Nasal cavity respiratory epithelium epithelial cell of viscerocranial mucosa (primary cell): ENCODE results near the gene PCDHA12. TPM values are rescaled to one million over a fixed set of nuclear protein-coding genes. Genes with fewer than 3 reads are reported as not detected.

Experiments
- total RNA-seq: library from RNA; depleted of rRNA; stranded (reverse); fragments of >200 nt; gene quantifications from 2 replicates; pipeline ENCODE4 v1.2.3, GENCODE V29; 2014

Gene PCDHA12
- total RNA-seq: under 0.01 and 3.8 TPM in 2 replicates

GRCh38 chr5:140875085-140876065 lies at the start of gene PCDHA12:
PCDHA12 (plus strand) TSS chr5:140875308; CDS start chr5:140875473, 165 bp downstream.

GRCh38 chr5:140827704-140828361 lies 47.3 kb upstream of the PCDHA12 start, which contains the start of gene PCDHA6:
PCDHA6 (plus strand) TSS chr5:140827960; CDS start chr5:140828092, 132 bp downstream.

GRCh38 chr5:140833993-140834392 lies 41.1 kb upstream of the PCDHA12 start, which contains the start of gene PCDHA7:
PCDHA7 (plus strand) TSS chr5:140834269; CDS start chr5:140834384, 115 bp downstream.

GRCh38 chr5:140840978-140841962 lies 33.8 kb upstream of the PCDHA12 start, which contains the start of gene PCDHA8:
PCDHA8 (plus strand) TSS chr5:140841187; CDS start chr5:140841322, 135 bp downstream.

GRCh38 chr5:140848139-140849102 lies 26.7 kb upstream of the PCDHA12 start, which contains the start of gene PCDHA9:
PCDHA9 (plus strand) TSS chr5:140848382; CDS start chr5:140848496, 114 bp downstream.

GRCh38 chr5:140855772-140856674 lies 19.1 kb upstream of the PCDHA12 start, which contains the start of gene PCDHA10:
PCDHA10 (plus strand) TSS chr5:140855897; CDS start chr5:140856049, 152 bp downstream.

GRCh38 chr5:140868721-140869554 lies 6.2 kb upstream of the PCDHA12 start, which contains the start of gene PCDHA11:
PCDHA11 (plus strand) TSS chr5:140868957; CDS start chr5:140869104, 147 bp downstream.

GRCh38 chr5:140881889-140882590 lies 6.9 kb downstream of the PCDHA12 start, which contains the start of gene PCDHA13:
PCDHA13 (plus strand) TSS chr5:140882124; CDS start chr5:140882269, 145 bp downstream.

GRCh38 chr5:140925806-140926442 lies 50.8 kb downstream of the PCDHA12 start, which contains the start of gene PCDHAC1:
PCDHAC1 (plus strand) TSS chr5:140926299; CDS start chr5:140926893, 594 bp downstream.

Other genes starting within 250 kb of the PCDHA12 start
- 1.4 and 6.6 TPM in 2 replicates for gene CD14, start 242.1 kb upstream of the PCDHA12 start, total RNA-seq
- 10.6 and 12.5 TPM in 2 replicates for gene TMCO6, start 235.9 kb upstream of the PCDHA12 start, total RNA-seq
- gene NDUFA2, start 227.7 kb upstream of the PCDHA12 start, total RNA-seq: 17.5 and 26.7 TPM in 2 replicates
- 70.4 and 100 TPM in 2 replicates for gene IK, start 227.5 kb upstream of the PCDHA12 start, total RNA-seq
- gene WDR55, start 210.4 kb upstream of the PCDHA12 start, total RNA-seq: 30.7 and 33.2 TPM in 2 replicates
- 0.34 and 0.36 TPM in 2 replicates for gene DND1, start 201.7 kb upstream of the PCDHA12 start, total RNA-seq
- gene HARS1, start 183.9 kb upstream of the PCDHA12 start, total RNA-seq: 45.5 and 62.6 TPM in 2 replicates
- gene HARS2, start 183.9 kb upstream of the PCDHA12 start, total RNA-seq: 24.3 and 33.7 TPM in 2 replicates
- gene ZMAT2, start 174.9 kb upstream of the PCDHA12 start, total RNA-seq: 66.2 and 67.0 TPM in 2 replicates
- under 0.01 TPM in 1 of 2 replicates, not detected in the other for gene PCDHA1, start 89.2 kb upstream of the PCDHA12 start, total RNA-seq
- under 0.01 TPM in 1 of 2 replicates, not detected in the other for gene PCDHA2, start 80.5 kb upstream of the PCDHA12 start, total RNA-seq
- 0.57 TPM in 1 of 2 replicates, not detected in the other for gene PCDHA3, start 74.3 kb upstream of the PCDHA12 start, total RNA-seq
- gene PCDHA4, start 68.2 kb upstream of the PCDHA12 start, total RNA-seq: 0.34 and 2.3 TPM in 2 replicates
- gene PCDHA5, start 53.7 kb upstream of the PCDHA12 start, total RNA-seq: 0.21 TPM in 1 of 2 replicates, not detected in the other
- gene PCDHA6, start 47.3 kb upstream of the PCDHA12 start, total RNA-seq: under 0.01 and 0.85 TPM in 2 replicates
- under 0.01 and 0.64 TPM in 2 replicates for gene PCDHA7, start 41.0 kb upstream of the PCDHA12 start, total RNA-seq
- gene PCDHA8, start 34.1 kb upstream of the PCDHA12 start, total RNA-seq: 0.21 TPM in 1 of 2 replicates, not detected in the other
- under 0.01 and 0.43 TPM in 2 replicates for gene PCDHA9, start 26.9 kb upstream of the PCDHA12 start, total RNA-seq
- gene PCDHA10, start 19.4 kb upstream of the PCDHA12 start, total RNA-seq: under 0.01 and 1.6 TPM in 2 replicates
- 2.5 and 2.7 TPM in 2 replicates for gene PCDHA11, start 6.4 kb upstream of the PCDHA12 start, total RNA-seq
- gene PCDHA13, start 6.8 kb downstream of the PCDHA12 start, total RNA-seq: under 0.01 and 2.6 TPM in 2 replicates
- gene PCDHAC1, start 51.0 kb downstream of the PCDHA12 start, total RNA-seq: 1.4 and 6.9 TPM in 2 replicates
- gene PCDHAC2, start 91.2 kb downstream of the PCDHA12 start, total RNA-seq: 16.7 and 25.5 TPM in 2 replicates
- not detected in 2 replicates for gene PCDHB1, start 176.1 kb downstream of the PCDHA12 start, total RNA-seq
- 0.34 and 4.1 TPM in 2 replicates for gene PCDHB2, start 219.3 kb downstream of the PCDHA12 start, total RNA-seq
- gene PCDHB3, start 225.2 kb downstream of the PCDHA12 start, total RNA-seq: under 0.01 and 0.57 TPM in 2 replicates
- gene PCDHB4, start 246.5 kb downstream of the PCDHA12 start, total RNA-seq: under 0.01 and 0.21 TPM in 2 replicates